Measurements from ENCODE around the gene HELB.
"Not testable (repeated sequence)": the region's sequence is repeated elsewhere in the genome, so short reads cannot be mapped to it uniquely, and the experiment has no call there.

Gene HELB

GRCh38 chr12:66301944-66302826 lies at the start of gene HELB:
HELB (plus strand) TSS chr12:66302493; CDS start chr12:66302604, 111 bp downstream.
- DNase-seq = peak; percentile 92 to 93

GRCh38 chr12:66252771-66253170 lies 49.5 kb upstream of the HELB start:
- no peak for DNase-seq

DNA sequence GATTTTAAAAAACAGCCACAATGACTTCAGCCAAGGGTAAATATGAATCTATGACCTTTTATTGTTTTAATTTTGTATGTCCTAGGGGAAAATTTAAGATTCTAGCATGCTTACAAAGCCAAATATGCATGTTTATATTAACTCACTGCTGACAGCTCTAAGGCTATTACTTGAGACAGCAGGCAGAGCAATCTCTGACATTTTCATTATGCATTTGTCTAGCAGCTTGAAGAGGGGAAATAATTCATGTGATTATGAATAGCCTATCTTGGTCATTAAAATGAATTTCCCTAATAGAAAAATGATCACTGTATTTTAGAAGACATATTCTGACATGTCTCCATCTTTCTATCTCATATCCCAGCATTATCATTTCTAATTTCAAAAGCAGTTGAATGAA lies 46.6 kb upstream of the HELB start:
- DNase-seq = no peak

GRCh38 chr12:66258011-66258410 lies 44.3 kb upstream of the HELB start:
- DNase-seq = no peak

GRCh38 chr12:66262737-66263136 lies 39.6 kb upstream of the HELB start:
- no peak for DNase-seq

GRCh38 chr12:66268562-66268961 lies 33.7 kb upstream of the HELB start:
- DNase-seq = no peak

DNA sequence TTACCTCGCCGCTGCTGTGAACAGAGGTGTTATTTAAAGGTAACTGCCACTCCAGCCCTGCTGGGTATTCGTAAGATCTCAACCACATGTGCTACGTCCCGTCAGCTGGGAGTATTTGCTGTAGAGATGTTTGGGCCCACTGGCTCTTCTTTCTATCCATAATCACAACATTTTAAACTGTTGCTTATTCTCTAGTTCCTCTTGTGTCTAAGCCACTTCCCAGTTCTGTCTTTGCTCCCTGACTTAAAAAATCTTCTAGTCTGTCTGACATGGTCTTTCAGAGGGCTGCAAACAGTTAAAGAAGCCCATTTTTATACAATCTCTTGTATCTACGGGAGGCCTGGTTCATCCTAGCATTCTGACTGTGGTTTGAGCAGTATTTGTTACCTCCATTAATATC lies 33.2 kb upstream of the HELB start:
- DNase-seq = no peak

DNA sequence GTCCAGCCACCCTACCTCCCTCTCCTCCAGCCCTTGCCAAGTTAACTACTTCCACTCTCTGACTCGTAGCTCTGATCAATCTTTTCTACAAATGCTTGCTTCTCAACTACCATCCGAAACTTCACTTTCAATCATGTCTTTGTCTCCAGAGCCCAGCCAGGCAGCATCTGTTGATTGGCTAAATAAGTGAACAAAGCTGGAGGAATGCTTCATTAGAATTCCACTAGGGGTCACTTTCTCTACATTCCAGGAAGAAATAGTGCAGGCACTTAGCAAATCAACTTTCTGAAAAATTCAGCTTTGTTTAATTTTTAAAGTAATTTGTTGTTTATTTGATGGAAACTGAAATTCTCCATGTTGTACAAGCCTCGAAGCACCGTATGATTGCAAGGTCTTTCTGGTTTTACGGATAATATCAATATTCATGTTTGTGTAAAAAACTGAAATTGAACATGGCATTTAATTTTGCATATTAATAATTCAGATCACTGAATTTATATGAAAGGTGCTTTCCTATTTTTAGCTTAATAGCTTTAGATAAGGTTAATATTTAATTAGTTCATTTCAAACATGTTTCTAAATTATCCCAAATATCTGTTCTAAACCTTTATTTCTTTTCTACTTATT lies 32.4 kb upstream of the HELB start:
- DNase-seq = peak; percentile 13 to 16

GRCh38 chr12:66270613-66271012 lies 31.7 kb upstream of the HELB start:
- DNase-seq = no peak

- no peak for DNase-seq
These were observed 29.6 kb upstream of the HELB start for GRCh38 chr12:66272650-66273049.

DNA sequence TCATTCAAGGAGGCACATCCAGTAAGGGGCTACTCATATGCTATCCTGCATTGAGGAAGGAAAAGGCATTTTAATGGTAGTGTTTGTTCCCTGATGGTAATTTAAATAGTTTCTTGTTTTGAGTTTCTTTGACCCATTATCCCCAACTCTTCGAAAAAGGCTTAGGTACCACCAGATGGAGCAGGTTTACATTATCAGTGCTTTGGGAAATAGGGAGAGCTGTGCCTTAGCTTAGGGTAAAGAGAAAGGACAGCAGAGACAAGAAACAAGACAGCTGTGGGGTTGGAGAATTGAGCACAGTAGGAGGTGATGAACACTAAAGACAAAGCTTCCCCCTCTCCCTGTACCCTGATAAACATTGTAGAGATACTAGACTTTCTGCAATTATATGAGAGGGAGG lies 29.1 kb upstream of the HELB start:
- DNase-seq = no peak

DNA sequence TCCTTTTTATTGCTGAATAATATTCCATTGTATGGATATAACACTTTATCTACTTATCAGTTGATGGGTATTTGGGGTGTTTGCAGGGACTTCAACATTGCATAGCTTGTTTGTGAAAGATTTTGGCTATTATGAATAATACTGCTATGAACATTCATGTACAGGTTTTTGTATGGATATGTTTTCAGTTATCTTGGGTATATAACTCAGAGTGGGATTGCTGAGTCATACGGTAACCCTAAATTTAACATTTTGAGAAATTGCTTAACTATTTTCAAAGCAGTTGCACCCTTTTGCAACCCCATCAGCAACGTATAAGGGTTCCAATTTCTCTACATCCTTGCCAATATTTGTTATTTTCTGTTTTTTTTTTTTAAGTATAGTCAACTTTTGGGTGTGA lies 27.3 kb upstream of the HELB start:
- DNase-seq = no peak

GRCh38 chr12:66279123-66279712 lies 23.1 kb upstream of the HELB start:
- no peak for DNase-seq

DNA sequence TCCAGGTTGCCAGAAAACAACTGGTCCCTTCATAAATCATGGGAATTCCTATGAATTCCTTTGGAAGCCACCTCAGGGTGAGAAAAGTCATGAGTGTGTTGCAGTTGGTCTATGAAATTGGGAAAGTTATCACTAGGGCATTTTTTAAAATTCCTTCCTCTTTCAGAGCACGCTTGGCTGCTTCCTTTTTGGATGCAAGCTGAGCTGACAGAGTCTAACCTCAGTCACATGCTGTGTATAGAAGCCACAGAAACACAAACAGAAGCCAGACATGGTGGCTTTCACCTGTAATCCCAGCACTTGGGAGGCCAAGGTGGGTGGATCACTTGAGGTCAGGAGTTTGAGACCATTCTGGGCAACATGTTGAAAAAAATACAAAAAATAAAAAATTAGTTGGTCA lies 21.7 kb upstream of the HELB start:
- DNase-seq = no peak

DNA sequence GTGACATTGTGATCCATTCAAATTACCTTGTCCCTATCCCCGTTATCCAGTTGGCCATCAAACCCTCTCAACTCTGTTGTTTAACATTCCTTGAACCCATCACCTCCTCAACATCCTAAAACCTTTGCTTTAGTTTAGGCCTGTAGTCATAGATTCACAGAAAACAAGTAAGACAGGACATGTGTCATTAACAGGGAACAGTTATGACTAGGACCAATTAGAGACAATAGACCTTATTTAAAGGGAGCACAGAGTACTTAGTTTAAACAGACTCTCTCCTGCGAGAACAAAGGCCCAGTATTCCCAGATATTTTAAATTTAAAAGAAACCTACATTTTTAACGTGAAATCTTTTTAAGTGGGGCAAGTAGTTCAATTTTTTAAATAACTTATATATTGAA lies 20.0 kb upstream of the HELB start:
- no peak for DNase-seq

- no peak for DNase-seq
These were observed 15.0 kb upstream of the HELB start for GRCh38 chr12:66287275-66287674.

- DNase-seq = no peak
These were observed 14.2 kb upstream of the HELB start for GRCh38 chr12:66288121-66288520.

- no peak for DNase-seq
These were observed 12.8 kb upstream of the HELB start for GRCh38 chr12:66289485-66289884.

- no peak for DNase-seq
These were observed 11.5 kb upstream of the HELB start for GRCh38 chr12:66290716-66291200.

DNA sequence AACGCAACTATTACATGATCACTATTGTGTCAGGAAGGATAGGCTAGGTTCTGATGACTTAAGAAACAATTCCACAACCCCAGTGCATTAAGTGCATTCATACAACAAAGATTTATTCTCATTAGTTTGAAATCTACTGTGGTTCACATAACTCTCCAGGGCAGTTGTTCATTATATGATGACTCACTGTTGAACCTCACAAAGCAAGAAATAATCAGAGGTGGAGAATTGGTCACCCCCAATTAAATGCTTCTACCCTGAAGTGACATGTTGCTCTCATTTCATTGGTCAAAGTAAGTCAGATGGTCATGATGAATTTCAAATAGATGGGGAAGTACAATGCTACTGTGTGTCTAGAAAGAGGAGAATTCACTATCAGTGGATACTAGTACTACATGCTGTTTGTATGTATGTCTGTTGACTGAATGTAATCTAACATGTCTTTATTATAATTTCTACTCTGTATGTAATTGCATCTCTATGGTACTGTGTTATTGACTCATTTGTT lies 6.1 kb upstream of the HELB start:
- no peak for DNase-seq

- no peak for DNase-seq
These were observed 5.2 kb upstream of the HELB start for GRCh38 chr12:66297080-66297479.

DNA sequence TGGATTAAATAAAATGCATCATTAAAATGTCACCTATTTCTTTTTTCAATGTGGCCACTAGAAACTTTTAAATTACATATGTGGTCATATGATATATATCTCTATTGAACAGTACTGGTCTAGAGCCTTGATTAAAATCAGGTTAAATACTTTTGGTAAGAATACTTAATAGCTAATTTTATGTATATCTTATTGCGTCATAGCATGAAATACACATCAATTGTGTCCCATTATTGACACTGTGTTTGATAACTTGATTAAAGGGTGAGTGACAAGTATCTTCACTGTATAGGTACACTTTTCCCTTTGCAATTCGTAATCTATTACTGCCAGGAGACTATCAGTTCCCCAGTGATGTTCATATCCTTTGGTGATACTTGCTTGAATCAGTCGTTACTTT lies 4.4 kb upstream of the HELB start:
- no peak for DNase-seq

GRCh38 chr12:66302827-66303169 lies 505 bp downstream of the HELB start:
- no peak for DNase-seq

- DNase-seq = not testable (repeated sequence)
These were observed 1.1 kb downstream of the HELB start for GRCh38 chr12:66303316-66303804.
